Loucy (cell line): Measurements from ENCODE around the gene ROGDI.

Experiments used
- H2AFZ ChIP-seq: fragments of 200-600 bp; sonication (generic); 2 replicates; pipeline ENCODE4 v1.6.0; 2016; ENCODE audit warnings: antibody characterized with exemption, mild to moderate bottlenecking, low read length, moderate library complexity
- H3F3A ChIP-seq: fragments of 200-600 bp; 2 replicates; pipeline ENCODE4 v1.6.0; 2016; ENCODE audit warnings: antibody characterized with exemption, low read depth, mild to moderate bottlenecking
- H3K27me3 ChIP-seq: fragments of 200-600 bp; sonication (generic); 2 replicates; pipeline ENCODE4 v1.6.1; 2014; ENCODE audit warnings: low read length, mild to moderate bottlenecking; ENCODE audit not compliant: insufficient read depth, poor library complexity, severe bottlenecking
- H3K36me3 ChIP-seq: fragments of 200-600 bp; sonication (generic); 2 replicates; pipeline ENCODE4 v1.6.1; 2016; ENCODE audit warnings: low read length; ENCODE audit not compliant: insufficient read depth
- H3K4me1 ChIP-seq: fragments of 200-600 bp; sonication (generic); 2 replicates; pipeline ENCODE4 v1.5.1; 2014; ENCODE audit warnings: low read length, mild to moderate bottlenecking; ENCODE audit not compliant: insufficient read depth, poor library complexity, severe bottlenecking
- H3K4me2 ChIP-seq: fragments of 200-600 bp; sonication (generic); 2 replicates; pipeline ENCODE4 v1.6.0; 2014; ENCODE audit warnings: antibody characterized with exemption, low read length, low read depth, mild to moderate bottlenecking; ENCODE audit not compliant: poor library complexity, severe bottlenecking
- H3K4me3 ChIP-seq: fragments of 200-600 bp; sonication (generic); 2 replicates; pipeline ENCODE4 v1.5.1; 2014; ENCODE audit warnings: low read length, mild to moderate bottlenecking, mixed read lengths; ENCODE audit not compliant: poor library complexity, severe bottlenecking
- H3K79me2 ChIP-seq: fragments of 200-600 bp; sonication (generic); 2 replicates; pipeline ENCODE4 v1.6.1; 2014; ENCODE audit warnings: low read length; ENCODE audit not compliant: insufficient read depth
- H3K9ac ChIP-seq: fragments of 200-600 bp; sonication (generic); 2 replicates; pipeline ENCODE4 v1.6.0; 2014; ENCODE audit warnings: mild to moderate bottlenecking, low read depth, low read length, moderate library complexity; ENCODE audit not compliant: poor library complexity, severe bottlenecking
- H3K9me2 ChIP-seq: fragments of 200-600 bp; sonication (generic); replicated peaks from 2 replicates; pipeline ENCODE4 v1.6.1; 2016; ENCODE audit warnings: low read depth, low read length, mixed read lengths
- H3K9me3 ChIP-seq: fragments of 200-600 bp; sonication (generic); 2 replicates; pipeline ENCODE4 v1.6.1; 2014; ENCODE audit warnings: mild to moderate bottlenecking, antibody characterized with exemption, low read length, low read depth; ENCODE audit not compliant: insufficient read depth
- H4K20me1 ChIP-seq: fragments of 200-600 bp; sonication (generic); 2 replicates; pipeline ENCODE4 v1.6.0; 2014; ENCODE audit warnings: antibody characterized with exemption, low read length, mild to moderate bottlenecking; ENCODE audit not compliant: insufficient read depth, poor library complexity, severe bottlenecking
- CTCF ChIP-seq: fragments of 200-600 bp; sonication (generic); conservative IDR thresholded peaks from 2 replicates; pipeline ENCODE4 v1.5.1; 2014; ENCODE audit warnings: mild to moderate bottlenecking, antibody characterized with exemption, low read length
- EZH2phosphoT487 ChIP-seq: fragments of 200-600 bp; IDR thresholded peaks from 2 replicates; pipeline ENCODE4 v1.6.1; 2018; ENCODE audit warnings: antibody characterized with exemption, mild to moderate bottlenecking, moderate library complexity, borderline replicate concordance

ROGDI gene

DNA sequence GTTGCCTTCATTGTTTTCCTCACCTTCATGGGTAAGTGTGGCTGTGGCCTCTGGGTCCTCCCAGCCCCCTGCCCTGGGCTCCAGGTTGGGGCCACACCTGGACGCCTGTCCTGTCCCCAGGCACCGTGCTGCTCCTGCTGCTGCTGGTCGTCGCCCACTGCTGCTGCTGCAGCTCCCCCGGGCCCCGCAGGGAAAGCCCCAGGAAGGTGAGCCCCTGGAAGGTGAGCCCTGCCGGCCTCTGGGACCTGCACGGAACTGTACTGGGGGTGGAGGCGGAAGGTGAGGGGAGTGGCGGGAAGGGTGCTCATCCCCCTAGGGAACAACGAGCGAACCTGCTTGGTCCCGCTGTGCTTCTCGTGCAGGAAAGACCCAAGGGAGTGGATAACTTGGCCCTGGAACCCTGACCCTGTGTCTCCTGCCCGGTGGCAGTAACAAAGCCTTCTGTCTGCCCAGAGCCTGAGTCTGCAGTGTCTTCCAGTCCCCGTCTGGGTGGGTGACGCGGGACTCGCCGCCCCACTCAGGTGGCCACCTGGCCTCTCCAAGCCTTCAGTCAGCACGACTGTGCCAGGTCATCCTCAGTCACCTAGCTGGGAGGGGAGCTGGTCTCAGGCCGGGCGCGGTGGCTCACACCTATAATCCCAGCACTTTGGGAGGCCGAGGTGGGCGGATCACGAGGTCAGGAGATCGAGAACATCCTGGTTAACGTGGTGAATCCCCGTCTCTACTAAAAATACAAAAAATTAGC is 6.4 kb downstream of the ROGDI start:
- no peaks in the 10 kb centered on the region for H3K4me1 ChIP-seq
- no peaks in the 10 kb centered on the region for H3K79me2 ChIP-seq
- no peaks in the 10 kb centered on the region for H3K9me2 ChIP-seq
- H3K4me2 ChIP-seq: no peak overlapping the region
- H3F3A ChIP-seq: no peaks in the 10 kb centered on the region
- H3K9ac ChIP-seq: no peak overlapping the region
- TF ChIP-seq CTCF (no peak), EZH2phosphoT487 (no peak)
- H4K20me1 ChIP-seq: no peaks in the 10 kb centered on the region
- no peak overlapping the region for H2AFZ ChIP-seq
- H3K36me3 ChIP-seq: no peaks in the 10 kb centered on the region
- H3K27me3 ChIP-seq: no peaks in the 10 kb centered on the region
- no peaks in the 10 kb centered on the region for H3K9me3 ChIP-seq
- no peak overlapping the region for H3K4me3 ChIP-seq

- H3F3A ChIP-seq: no peaks in the 10 kb centered on the region
- no peaks in the 10 kb centered on the region for H3K4me1 ChIP-seq
- H4K20me1 ChIP-seq: no peaks in the 10 kb centered on the region
- H3K4me3 ChIP-seq: no peak within 1 kb of the TSS
- no peaks in the 10 kb centered on the region for H3K36me3 ChIP-seq
- TF ChIP-seq CTCF (no peak), EZH2phosphoT487 (no peak)
- H3K79me2 ChIP-seq: no peaks in the 10 kb centered on the region
- H3K9me2 ChIP-seq: no peaks in the 10 kb centered on the region
- no peaks in the 10 kb centered on the region for H3K27me3 ChIP-seq
- H3K9ac ChIP-seq: no peak within 1 kb of the TSS
- no peak within 1 kb of the TSS for H3K4me2 ChIP-seq
- no peaks in the 10 kb centered on the region for H3K9me3 ChIP-seq
- no peak within 1 kb of the TSS for H2AFZ ChIP-seq
Measured at GRCh38 chr16:4795181-4795827, 7.1 kb downstream of the ROGDI start, which contains the start of gene SMIM22. TSS of gene SMIM22 (plus strand) at chr16:4795369. CDS start at chr16:4795735, 366 bp downstream.

GRCh38 chr16:4792951-4793513 is 9.4 kb downstream of the ROGDI start:
- Histone ChIP-seq H3K4me2 (no peak overlapping the region), H3K9me3 (no peaks in the 10 kb centered on the region), H3K4me1 (no peaks in the 10 kb centered on the region), H4K20me1 (no peaks in the 10 kb centered on the region), H3K79me2 (no peaks in the 10 kb centered on the region), H3K9me2 (no peaks in the 10 kb centered on the region), H3F3A (no peaks in the 10 kb centered on the region), H3K4me3 (no peak overlapping the region), H3K36me3 (no peaks in the 10 kb centered on the region), H3K9ac (no peak overlapping the region), H3K27me3 (no peaks in the 10 kb centered on the region), H2AFZ (no peak overlapping the region)
- TF ChIP-seq CTCF: no peak
- TF ChIP-seq EZH2phosphoT487: no peak
